Mucosa of descending colon (tissue), 3 donors: ENCODE measurements around the gene FGF8. TPM values are rescaled to one million over a fixed set of nuclear protein-coding genes. Genes with fewer than 3 reads are reported as not detected.

Experiments
- ATAC-seq: fragments of 200-7000 bp; cut with Tn5 transposase; one replicate; pipeline ENCODE4 v1.9.1; 2020; ENCODE audit warnings: mild to moderate bottlenecking, moderate library complexity
- DNase-seq, 3 donors: peaks; one replicate each; pipeline ENCODE4 v3.0.0-alpha.2; 2020
- H3K36me3 ChIP-seq: fragments of 200-600 bp; one replicate; pipeline ENCODE4 v1.8.0; 2021; ENCODE audit warnings: low read depth, mild to moderate bottlenecking
- H3K4me1 ChIP-seq: fragments of 200-600 bp; one replicate; pipeline ENCODE4 v1.8.0; 2021; ENCODE audit warnings: low read depth, mild to moderate bottlenecking
- H3K4me3 ChIP-seq: fragments of 200-600 bp; one replicate; pipeline ENCODE4 v1.8.0; 2021; ENCODE audit warnings: mild to moderate bottlenecking
- H3K9me3 ChIP-seq: fragments of 200-600 bp; one replicate; pipeline ENCODE4 v1.8.0; 2021; ENCODE audit warnings: mild to moderate bottlenecking
- CTCF ChIP-seq: fragments of 200-600 bp; IDR thresholded peaks from one replicate; pipeline ENCODE4 v1.8.0; 2022; ENCODE audit warnings: antibody characterized with exemption, mild to moderate bottlenecking
- intact Hi-C, 2 donors: fragments of 100-400 bp; cut with DNase I in 1 of 2; cut with micrococcal nuclease in 1 of 2; formaldehyde crosslinking; loops; one replicate each; pipeline versions ENCODE4 v1.11.0 to v1.11.1; 2022; cut with DNase I, micrococcal nuclease
- total RNA-seq, 3 donors: library from RNA; stranded (reverse); fragmentation: NEBNext Ultra II Directional in 2 of 3; extraction: Animal tissue kit (Norgen Biotek cat#: 25700) in 2 of 3; gene quantifications; one replicate each; pipeline versions ENCODE4 v1.2.1 to v1.2.4, GENCODE V29; 2021 to 2023
- donor health status: DM: no; HTN: no; CAD: no; lungs with moderate emphysema.
- donor health status: DM: no; HTN: no; CAD: no.
- donor health status: DM: no; HTN: yes; CAD: no.

The FGF8 gene
- total RNA-seq, 3 donors from 2014 or later: not detected

- H3K9me3 ChIP-seq: no peaks in the 10 kb centered on the region
- no peaks in the 10 kb centered on the region for H3K4me1 ChIP-seq
- no peaks in the 10 kb centered on the region for H3K36me3 ChIP-seq
- DNase-seq (no peak), ATAC-seq (no peak)
- intact Hi-C loops: no loop called here
- H3K4me3 ChIP-seq: no peak overlapping the region
- no peak for TF ChIP-seq CTCF
Measured at GRCh38 chr10:101759309-101760247, 16.3 kb downstream of the FGF8 start.

GRCh38 chr10:101758858-101759257, 17.1 kb downstream of the FGF8 start:
- ATAC-seq: no peak

DNA sequence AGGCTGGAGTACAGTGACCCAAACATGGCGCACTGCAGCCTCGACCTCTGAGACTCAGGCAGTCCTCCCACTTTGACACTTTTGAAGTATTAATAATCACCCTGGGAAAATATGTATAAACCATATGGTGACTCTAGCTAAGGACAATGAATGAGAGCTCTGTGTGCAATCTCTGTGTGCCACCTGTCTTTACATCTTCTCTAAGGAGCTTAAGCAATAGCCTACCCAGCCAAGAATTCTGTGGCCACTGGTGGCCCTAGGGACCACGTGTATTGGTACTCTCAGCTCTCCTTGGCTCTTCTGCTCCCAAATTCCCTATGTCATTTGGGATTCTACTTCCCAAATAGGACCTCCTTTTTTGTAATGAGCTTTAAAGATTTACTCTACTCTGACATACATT, 23.7 kb downstream of the FGF8 start:
- intact Hi-C loops: no loop called here
- no peaks in the 10 kb centered on the region for H3K36me3 ChIP-seq
- no peak overlapping the region for H3K4me3 ChIP-seq
- TF ChIP-seq CTCF: no peak
- no peaks in the 10 kb centered on the region for H3K9me3 ChIP-seq
- ATAC-seq (no peak), DNase-seq (no peak)
- no peaks in the 10 kb centered on the region for H3K4me1 ChIP-seq

More at GRCh38 chr10:101758858-101759257, 17.1 kb downstream of the FGF8 start:
- Histone ChIP-seq H3K4me1 (no peaks in the 10 kb centered on the region), H3K36me3 (no peaks in the 10 kb centered on the region), H3K9me3 (no peaks in the 10 kb centered on the region), H3K4me3 (no peak overlapping the region)
- no peak for TF ChIP-seq CTCF
- intact Hi-C loops: no loop called here
- no peak for DNase-seq

DNA sequence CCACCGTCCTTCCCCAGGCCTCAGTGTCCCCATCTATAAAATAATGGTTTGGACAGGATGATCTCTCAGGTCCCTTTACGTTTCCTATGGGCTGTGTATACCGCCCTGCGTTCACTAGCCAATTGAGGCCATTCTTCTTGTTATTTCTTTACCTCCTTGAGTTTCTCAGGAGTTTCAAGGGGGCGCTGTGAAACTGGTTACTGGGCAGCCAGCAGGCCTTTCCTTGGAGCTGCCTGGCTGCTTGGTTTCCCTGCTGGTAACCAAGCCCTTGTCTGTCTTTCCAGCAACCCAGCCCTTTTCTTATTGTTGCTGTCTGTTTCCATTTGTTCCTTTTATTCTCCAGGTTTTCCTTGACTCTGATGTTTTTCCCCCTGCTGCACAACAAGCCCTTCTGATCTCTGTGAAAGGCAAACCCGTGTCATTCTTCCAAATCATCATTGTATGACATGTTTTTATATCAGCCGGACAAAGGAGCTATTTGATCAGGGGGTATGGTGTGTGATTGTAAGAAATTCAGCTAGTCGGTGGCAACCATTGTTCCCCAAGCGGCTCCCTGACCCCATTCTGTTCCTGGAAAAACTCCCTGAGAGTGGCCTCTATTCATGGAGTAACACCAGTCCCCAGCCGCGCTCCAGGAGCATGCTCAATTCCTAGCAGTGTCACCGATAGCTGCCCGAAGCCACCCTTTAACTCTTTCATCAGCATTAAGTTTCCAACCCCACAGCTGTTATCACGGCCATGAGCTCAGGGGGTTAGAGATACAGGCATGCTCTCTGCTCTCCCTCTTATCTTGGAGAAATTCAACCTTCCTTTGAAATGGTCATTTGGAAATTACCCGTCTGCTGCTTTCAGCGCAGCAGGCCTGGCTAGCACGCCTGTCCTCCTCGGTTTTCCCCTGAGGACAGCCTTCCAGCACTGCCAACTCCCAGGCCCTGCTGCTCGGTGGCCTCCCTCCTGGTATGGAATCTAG, 26.6 kb downstream of the FGF8 start:
- H3K9me3 ChIP-seq: no peaks in the 10 kb centered on the region
- no peak for TF ChIP-seq CTCF
- no peaks in the 10 kb centered on the region for H3K4me1 ChIP-seq
- intact Hi-C loops: no loop called here
- no peak for DNase-seq
- no peak overlapping the region for H3K4me3 ChIP-seq
- H3K36me3 ChIP-seq: no peaks in the 10 kb centered on the region
- no peak for ATAC-seq

DNA sequence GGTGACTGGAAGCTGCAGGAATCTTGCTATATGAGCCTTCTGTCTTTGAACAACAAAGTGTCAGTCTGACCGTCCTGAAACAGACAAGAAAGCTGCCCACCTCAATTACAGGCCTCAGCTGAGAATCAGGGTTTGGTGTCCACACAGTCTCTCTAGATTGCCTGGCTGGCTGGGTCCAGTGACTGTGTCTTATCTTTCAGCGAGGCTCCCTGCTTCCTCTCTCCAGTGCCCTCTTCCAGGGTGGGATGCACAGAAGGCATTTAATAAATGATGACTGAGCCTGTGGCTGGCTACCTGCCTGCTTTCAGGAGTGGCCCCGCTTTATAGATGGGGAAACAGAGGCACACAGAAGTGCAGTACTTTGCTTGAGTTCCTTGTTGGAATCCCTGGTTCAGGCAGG, 27.4 kb downstream of the FGF8 start:
- no peak for TF ChIP-seq CTCF
- intact Hi-C loops: no loop called here
- no peaks in the 10 kb centered on the region for H3K9me3 ChIP-seq
- no peaks in the 10 kb centered on the region for H3K36me3 ChIP-seq
- ATAC-seq (no peak), DNase-seq (no peak)
- no peaks in the 10 kb centered on the region for H3K4me1 ChIP-seq
- no peak overlapping the region for H3K4me3 ChIP-seq
